TTC549 (cell line): Measurements from ENCODE around the gene SF3B2.

Experiments used
- FAIRE-seq: peaks from 2 replicates; lab custom pipeline; 2012; peaks lifted over from hg19 to GRCh38; lab: Jason Lieb, UNC

The SF3B2 gene

GRCh38 chr11:66050581-66051231, 1.5 kb upstream of the SF3B2 start:
- no peak for FAIRE-seq

DNA sequence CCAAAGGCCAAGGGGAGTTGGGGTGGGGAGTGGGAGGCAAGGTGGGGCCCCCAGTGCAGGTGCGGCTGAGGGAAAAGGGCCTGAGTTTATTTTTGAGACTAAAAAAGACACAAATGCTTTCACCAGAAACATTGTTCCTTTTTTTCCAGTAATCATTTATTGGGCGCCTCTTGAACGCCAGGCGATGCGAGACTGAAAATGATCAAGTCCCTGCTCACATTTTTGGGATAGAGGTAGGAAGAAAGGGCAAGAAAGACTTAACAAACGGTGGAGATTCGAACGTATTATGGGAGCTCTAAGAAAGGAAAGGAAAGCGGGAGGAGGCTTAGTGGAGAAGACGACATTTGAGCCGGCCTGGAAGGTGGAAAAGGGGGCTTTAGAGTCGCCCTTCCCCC, 796 bp upstream of the SF3B2 start:
- FAIRE-seq: no peak

- no peak for FAIRE-seq
These were observed 459 bp downstream of the SF3B2 start for GRCh38 chr11:66052664-66052982.

GRCh38 chr11:66055021-66055420, 2.9 kb downstream of the SF3B2 start:
- FAIRE-seq: no peak

- FAIRE-seq: no peak
These were observed 4.3 kb downstream of the SF3B2 start for GRCh38 chr11:66056501-66056900.

DNA sequence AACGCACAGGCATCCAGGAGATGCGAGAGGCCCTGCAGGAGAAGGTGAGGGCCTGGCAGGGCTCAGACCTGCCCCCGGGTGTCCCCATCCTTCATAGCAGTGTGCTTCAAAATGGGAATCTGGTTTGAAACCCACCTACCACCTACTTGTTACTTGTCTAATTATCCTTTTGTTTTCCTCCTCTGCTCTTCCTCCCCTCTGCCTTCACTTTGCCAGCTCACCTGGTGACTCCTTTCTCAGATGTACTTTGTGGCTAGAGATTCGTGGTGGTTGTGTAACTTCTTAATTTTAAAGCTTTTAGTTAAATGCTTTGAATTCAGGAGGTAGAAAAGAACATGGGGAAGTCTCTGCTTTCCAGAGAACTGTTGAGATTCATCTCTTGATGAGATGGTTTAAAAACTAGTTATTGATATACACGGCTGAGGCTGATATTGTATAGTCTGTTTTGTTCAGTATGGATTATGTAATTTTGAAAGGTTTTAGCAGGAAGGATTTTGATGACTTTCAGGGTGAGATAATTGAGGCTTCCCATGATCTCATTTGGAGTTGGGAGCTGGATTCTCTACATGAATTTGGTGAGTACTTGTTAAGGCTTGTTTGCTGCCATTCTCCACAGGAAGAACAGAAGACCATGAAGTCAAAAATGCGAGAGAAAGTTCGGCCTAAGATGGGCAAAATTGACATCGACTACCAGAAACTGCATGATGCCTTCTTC, 8.0 kb downstream of the SF3B2 start:
- no peak for FAIRE-seq

GRCh38 chr11:66061268-66061667, 9.1 kb downstream of the SF3B2 start:
- no peak for FAIRE-seq

GRCh38 chr11:66062408-66062807, 10.2 kb downstream of the SF3B2 start:
- FAIRE-seq: no peak

DNA sequence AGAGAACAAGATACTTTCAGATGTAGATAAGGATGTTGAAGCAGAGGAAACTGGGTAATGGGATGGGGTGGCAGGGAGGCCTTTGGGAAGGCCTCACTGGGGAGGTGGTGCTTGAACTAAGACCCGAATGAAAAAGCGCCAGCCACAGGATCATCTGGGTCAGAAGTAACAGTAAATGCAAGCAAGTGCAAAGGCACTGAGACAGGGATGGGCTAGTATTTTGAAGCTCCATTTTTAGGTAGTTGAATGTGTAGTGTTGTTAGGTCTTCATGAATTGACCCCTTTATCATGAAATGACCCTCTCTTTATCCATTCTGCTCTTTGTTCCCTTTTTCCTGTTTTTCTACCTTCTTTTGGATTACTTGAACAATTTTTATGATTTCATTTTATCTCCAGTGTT, 11.7 kb downstream of the SF3B2 start:
- FAIRE-seq: no peak

DNA sequence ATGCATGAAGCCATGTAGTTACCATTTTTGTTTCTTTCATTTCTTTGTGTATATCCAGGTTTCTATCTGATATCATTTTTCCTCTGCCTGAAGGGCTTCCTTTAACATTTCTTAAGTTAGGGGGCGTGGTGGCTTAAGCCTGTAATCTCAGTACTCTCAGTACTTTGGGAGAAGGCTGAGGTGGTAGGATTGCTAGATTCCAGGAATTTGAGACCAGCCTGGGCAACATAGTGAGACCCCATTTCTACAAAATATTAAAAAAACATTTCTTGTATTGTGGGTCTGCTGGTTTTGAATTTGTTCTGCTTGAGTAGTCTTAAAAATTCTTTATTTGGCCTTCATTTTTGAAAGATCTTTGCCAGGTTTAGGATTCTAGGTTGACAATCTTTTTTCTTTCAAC, 12.4 kb downstream of the SF3B2 start:
- no peak for FAIRE-seq

DNA sequence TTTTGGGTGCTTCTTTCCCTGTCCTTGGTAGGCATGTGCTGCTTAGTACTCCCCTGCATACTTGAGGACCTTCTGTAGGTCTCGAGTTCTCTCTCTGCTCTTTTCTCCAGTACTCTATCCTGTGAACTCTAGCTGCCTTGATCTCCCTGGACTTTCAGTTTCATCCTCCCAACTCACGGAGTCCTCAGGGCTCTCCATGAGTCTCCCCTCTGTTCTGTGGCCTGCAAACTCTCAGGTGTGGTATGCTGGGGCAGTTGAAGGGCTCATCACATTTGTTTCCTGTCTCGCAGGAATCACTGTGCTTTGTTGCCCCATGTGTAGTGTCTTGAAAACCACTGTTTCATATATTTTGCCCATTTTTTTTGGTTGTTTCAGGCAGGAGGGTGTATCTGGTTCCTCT, 14.6 kb downstream of the SF3B2 start:
- no peak for FAIRE-seq

GRCh38 chr11:66067640-66068039, 15.5 kb downstream of the SF3B2 start:
- FAIRE-seq: no peak

DNA sequence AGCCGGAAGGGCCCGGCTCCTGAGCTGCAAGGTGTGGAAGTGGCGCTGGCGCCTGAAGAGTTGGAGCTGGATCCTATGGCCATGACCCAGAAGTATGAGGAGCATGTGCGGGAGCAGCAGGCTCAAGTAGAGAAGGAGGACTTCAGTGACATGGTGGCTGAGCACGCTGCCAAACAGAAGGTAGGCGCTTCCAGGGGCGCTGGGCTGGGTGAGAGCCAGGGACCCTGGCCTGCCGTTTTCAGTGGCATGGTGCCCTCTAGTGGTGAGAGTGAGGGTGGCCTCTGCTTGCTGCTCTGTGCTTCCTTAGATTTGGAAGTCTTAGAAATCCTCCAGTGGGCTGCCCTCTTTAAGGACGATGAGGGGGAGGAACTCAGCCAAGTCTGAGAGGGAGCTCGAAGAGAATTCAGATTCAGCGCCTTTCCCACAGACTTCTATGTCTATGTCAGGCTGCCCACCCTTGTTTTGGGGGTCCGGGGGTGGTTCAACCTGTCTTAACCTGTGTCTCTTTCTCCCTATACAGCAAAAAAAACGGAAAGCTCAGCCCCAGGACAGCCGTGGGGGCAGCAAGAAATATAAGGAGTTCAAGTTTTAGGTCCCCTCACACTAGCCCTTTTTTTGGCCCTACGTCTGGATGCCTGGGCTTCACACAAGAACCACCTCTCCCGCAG, 16.1 kb downstream of the SF3B2 start:
- FAIRE-seq: no peak

GRCh38 chr11:66068923-66069714, 17.0 kb downstream of the SF3B2 start:
- no peak for FAIRE-seq

- FAIRE-seq: no peak
These were observed 17.8 kb downstream of the SF3B2 start, which contains the start of gene PACS1 for GRCh38 chr11:66069715-66070603. PACS1 (plus strand) TSS chr11:66070272; CDS start chr11:66070487, 215 bp downstream.

DNA sequence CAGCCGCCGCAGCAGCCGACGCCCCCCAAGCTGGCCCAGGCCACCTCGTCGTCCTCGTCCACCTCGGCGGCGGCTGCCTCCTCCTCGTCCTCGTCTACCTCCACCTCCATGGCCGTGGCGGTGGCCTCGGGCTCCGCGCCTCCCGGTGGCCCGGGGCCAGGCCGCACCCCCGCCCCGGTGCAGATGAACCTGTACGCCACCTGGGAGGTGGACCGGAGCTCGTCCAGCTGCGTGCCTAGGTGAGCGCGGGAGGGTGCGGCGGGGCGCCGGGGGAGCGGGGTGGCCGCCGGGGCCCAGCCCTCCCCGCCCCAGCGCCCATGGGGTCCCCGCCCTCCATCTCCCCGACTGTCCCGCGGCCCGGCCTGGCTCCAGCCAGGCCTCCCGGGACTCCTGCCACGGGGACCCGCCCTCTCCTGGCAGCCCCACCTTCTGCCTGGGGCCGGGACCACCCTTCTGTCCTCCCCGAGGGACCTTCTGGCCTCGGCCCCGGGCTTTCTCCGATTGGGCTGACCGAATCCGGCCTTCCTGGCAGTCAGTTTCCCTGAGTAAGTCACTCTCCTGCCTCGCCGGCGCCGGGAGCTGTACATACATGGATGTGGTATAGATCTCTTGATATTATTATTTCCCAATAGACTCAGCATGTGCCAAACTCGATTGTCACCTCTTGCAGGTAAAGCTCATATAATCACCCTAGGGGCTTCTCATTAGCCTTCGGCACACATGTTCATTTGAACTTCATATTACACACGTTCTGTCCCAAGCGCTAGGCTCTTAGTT, 18.6 kb downstream of the SF3B2 start:
- no peak for FAIRE-seq

- no peak for FAIRE-seq
These were observed 19.2 kb downstream of the SF3B2 start for GRCh38 chr11:66071381-66071801.

- no peak for FAIRE-seq
These were observed 19.9 kb downstream of the SF3B2 start for GRCh38 chr11:66072081-66072480.

- FAIRE-seq: no peak
These were observed 20.4 kb downstream of the SF3B2 start for GRCh38 chr11:66072518-66072917.

DNA sequence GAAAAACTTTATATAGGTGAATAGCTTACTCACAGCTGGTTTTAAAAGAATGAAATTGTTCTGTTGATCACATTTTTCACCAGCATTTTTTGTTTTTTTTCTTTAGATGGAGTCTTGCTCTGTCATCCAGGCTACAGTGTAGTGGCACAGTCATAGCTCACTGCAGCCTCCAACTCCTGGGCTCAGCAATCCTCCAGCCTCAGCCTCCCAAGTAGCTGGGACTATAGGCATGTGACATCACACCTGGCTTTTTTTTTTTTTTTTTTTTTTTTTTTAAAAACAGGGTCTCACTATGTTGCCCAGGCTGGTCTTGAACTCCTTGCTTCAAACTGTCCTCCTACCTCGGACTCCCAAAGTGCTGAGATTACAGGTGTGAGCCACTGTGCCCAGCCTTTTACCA, 21.5 kb downstream of the SF3B2 start:
- FAIRE-seq: no peak

DNA sequence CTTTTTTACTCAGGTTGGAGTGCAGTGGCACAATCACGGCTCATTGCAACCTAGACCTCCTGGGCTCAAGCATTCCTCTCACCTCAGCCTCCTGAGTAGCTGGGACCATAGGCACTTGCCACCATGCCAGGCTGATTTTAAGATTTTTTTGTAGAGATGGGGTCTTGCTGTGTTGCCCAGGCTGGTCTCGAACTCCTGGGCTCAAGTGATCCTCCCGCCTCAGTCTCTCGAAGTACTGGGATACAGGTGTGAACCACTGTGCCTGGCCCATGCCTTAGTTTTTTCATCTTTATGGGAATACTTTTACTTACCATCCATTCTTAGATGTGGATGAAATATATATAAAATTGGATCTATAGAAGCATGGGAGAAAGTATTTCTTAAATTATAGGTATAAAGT, 23.1 kb downstream of the SF3B2 start:
- FAIRE-seq: no peak
